ENCODE measurements around the gene SIRT5.

Gene SIRT5

DNA sequence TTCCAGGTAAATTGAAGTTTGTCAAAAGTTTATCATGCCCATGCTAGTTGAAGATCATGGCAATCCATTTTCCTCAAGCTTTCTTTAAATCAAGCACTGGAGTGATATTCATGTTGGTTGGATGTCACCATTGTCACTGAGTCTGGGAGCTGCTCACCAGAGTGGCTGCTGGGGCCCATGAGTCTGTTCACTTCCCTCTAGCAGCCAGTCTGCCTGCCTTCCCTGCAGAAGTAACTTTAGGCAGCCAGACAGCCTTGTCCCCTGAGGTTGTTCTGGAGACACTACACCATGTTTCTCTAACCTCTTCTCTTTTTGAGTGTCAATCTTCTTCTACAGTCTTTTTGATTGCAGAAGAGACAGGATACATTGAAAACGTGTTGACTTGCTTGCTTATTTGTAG, 5.5 kb downstream of the SIRT5 start:
- H3K36me3 ChIP-seq (ENCODE audit: insufficient read depth, low read length) = no peaks in the 10 kb centered on the region
- H3K4me2 ChIP-seq (ENCODE audit: low read depth, low read length, poor library complexity, severe bottlenecking) = no peak overlapping the region
- no peaks in the 10 kb centered on the region for H3F3A ChIP-seq (ENCODE audit: low read depth)
- no peaks in the 10 kb centered on the region for H3K9me2 ChIP-seq (replicated peaks; ENCODE audit: low read depth, low read length)
- H3K27me3 ChIP-seq (ENCODE audit: insufficient read depth, low read length, poor library complexity, severe bottlenecking) = no peaks in the 10 kb centered on the region
- peaks cover 13% of the 10 kb centered on the region for H3K79me2 ChIP-seq (ENCODE audit: insufficient read depth, low read length)
- no peaks in the 10 kb centered on the region for H4K20me1 ChIP-seq (ENCODE audit: insufficient read depth, low read length, poor library complexity, severe bottlenecking)
- TF ChIP-seq, protein P1, sequence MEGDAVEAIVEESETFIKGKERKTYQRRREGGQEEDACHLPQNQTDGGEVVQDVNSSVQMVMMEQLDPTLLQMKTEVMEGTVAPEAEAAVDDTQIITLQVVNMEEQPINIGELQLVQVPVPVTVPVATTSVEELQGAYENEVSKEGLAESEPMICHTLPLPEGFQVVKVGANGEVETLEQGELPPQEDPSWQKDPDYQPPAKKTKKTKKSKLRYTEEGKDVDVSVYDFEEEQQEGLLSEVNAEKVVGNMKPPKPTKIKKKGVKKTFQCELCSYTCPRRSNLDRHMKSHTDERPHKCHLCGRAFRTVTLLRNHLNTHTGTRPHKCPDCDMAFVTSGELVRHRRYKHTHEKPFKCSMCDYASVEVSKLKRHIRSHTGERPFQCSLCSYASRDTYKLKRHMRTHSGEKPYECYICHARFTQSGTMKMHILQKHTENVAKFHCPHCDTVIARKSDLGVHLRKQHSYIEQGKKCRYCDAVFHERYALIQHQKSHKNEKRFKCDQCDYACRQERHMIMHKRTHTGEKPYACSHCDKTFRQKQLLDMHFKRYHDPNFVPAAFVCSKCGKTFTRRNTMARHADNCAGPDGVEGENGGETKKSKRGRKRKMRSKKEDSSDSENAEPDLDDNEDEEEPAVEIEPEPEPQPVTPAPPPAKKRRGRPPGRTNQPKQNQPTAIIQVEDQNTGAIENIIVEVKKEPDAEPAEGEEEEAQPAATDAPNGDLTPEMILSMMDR (conservative IDR thresholded peaks at IDR 0.05; ENCODE audit: low read length) = no peak
- no peak for TF ChIP-seq EZH2phosphoT487 (IDR thresholded peaks at IDR 0.05; ENCODE audit: borderline replicate concordance)
- no peaks in the 10 kb centered on the region for H3K9me3 ChIP-seq (ENCODE audit: insufficient read depth, low read depth, low read length)
- H3K4me3 ChIP-seq (ENCODE audit: low read length, poor library complexity, severe bottlenecking) = no peak overlapping the region
- no peak overlapping the region for H2AFZ ChIP-seq (ENCODE audit: low read length)
- no peak overlapping the region for H3K9ac ChIP-seq (ENCODE audit: low read depth, low read length, poor library complexity, severe bottlenecking)
- H3K4me1 ChIP-seq (ENCODE audit: insufficient read depth, low read length, poor library complexity, severe bottlenecking) = peaks cover 8% of the 10 kb centered on the region

DNA sequence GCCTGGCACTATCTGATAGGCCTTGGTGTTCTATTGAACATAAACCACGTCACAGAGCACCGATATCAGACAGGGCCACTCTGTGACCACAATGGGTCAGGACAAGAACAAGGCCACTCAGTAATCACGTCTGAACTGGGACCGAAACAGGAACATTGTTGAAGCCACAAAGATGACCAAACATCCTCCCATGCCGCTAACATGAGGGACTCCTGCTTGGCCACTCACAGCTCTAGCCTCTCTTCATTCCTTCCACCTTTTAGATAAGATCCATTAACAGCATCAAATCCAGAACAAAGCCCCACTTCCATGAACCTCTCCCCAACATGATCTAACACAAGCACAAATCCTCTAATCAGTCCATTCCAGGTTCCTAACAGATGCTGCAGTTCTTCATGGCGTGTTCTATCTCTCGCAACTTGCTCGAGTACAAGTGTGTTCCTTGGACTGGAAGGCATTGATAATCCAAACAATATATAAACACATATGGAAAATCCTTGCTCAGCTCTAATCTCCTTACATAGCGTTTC, 7.4 kb downstream of the SIRT5 start:
- no peaks in the 10 kb centered on the region for H3F3A ChIP-seq (ENCODE audit: low read depth)
- no peaks in the 10 kb centered on the region for H4K20me1 ChIP-seq (ENCODE audit: insufficient read depth, low read length, poor library complexity, severe bottlenecking)
- H3K4me2 ChIP-seq (ENCODE audit: low read depth, low read length, poor library complexity, severe bottlenecking) = no peak overlapping the region
- no peak overlapping the region for H2AFZ ChIP-seq (ENCODE audit: low read length)
- peaks cover 5% of the 10 kb centered on the region for H3K4me1 ChIP-seq (ENCODE audit: insufficient read depth, low read length, poor library complexity, severe bottlenecking)
- no peaks in the 10 kb centered on the region for H3K36me3 ChIP-seq (ENCODE audit: insufficient read depth, low read length)
- H3K4me3 ChIP-seq (ENCODE audit: low read length, poor library complexity, severe bottlenecking) = no peak overlapping the region
- no peaks in the 10 kb centered on the region for H3K27me3 ChIP-seq (ENCODE audit: insufficient read depth, low read length, poor library complexity, severe bottlenecking)
- H3K9me2 ChIP-seq (replicated peaks; ENCODE audit: low read depth, low read length) = no peaks in the 10 kb centered on the region
- no peak for TF ChIP-seq EZH2phosphoT487 (IDR thresholded peaks at IDR 0.05; ENCODE audit: borderline replicate concordance)
- TF ChIP-seq, protein P1 (conservative IDR thresholded peaks at IDR 0.05; ENCODE audit: low read length) = no peak
- no peak overlapping the region for H3K9ac ChIP-seq (ENCODE audit: low read depth, low read length, poor library complexity, severe bottlenecking)
- H3K79me2 ChIP-seq (ENCODE audit: insufficient read depth, low read length) = 0 out of 2 replicates have a peak, but pooled peaks cover under 1% of the 10 kb centered on the region
- no peaks in the 10 kb centered on the region for H3K9me3 ChIP-seq (ENCODE audit: insufficient read depth, low read depth, low read length)

GRCh38 chr6:13586603-13587542, 12.5 kb downstream of the SIRT5 start:
- Histone ChIP-seq H3K4me1 (ENCODE audit: insufficient read depth, low read length, poor library complexity, severe bottlenecking) (peaks cover 7% of the 10 kb centered on the region), H3K36me3 (ENCODE audit: insufficient read depth, low read length) (no peaks in the 10 kb centered on the region), H2AFZ (ENCODE audit: low read length) (no peak overlapping the region), H3K4me3 (ENCODE audit: low read length, poor library complexity, severe bottlenecking) (no peak overlapping the region), H3K9ac (ENCODE audit: low read depth, low read length, poor library complexity, severe bottlenecking) (no peak overlapping the region), H3F3A (ENCODE audit: low read depth) (no peaks in the 10 kb centered on the region), H3K9me2 (replicated peaks; ENCODE audit: low read depth, low read length) (no peaks in the 10 kb centered on the region), H4K20me1 (ENCODE audit: insufficient read depth, low read length, poor library complexity, severe bottlenecking) (no peaks in the 10 kb centered on the region), H3K4me2 (ENCODE audit: low read depth, low read length, poor library complexity, severe bottlenecking) (no peak overlapping the region), H3K79me2 (ENCODE audit: insufficient read depth, low read length) (no peaks in the 10 kb centered on the region), H3K27me3 (ENCODE audit: insufficient read depth, low read length, poor library complexity, severe bottlenecking) (no peaks in the 10 kb centered on the region), H3K9me3 (ENCODE audit: insufficient read depth, low read depth, low read length) (no peaks in the 10 kb centered on the region)
- TF ChIP-seq EZH2phosphoT487 (IDR thresholded peaks at IDR 0.05; ENCODE audit: borderline replicate concordance) = no peak
- TF ChIP-seq, protein P1 (conservative IDR thresholded peaks at IDR 0.05; ENCODE audit: low read length) = no peak
